Liver (tissue), 9 donors: Measurements from ENCODE around the gene PRAC1. TPM values are rescaled to one million over a fixed set of nuclear protein-coding genes. Genes with fewer than 3 reads are reported as not detected.

ENCODE experiments used
- DNase-seq: peaks from one replicate; pipeline ENCODE4 v3.0.0-alpha.2; 2017; ENCODE audit warnings: low spot score
- H3K27ac ChIP-seq, 2 donors: one replicate each; pipeline ENCODE4 v1.7.0; 2013; ENCODE audit warnings: inconsistent platforms in 2 of 2, low read length in 2 of 2, control low read depth in 1 of 2, low read depth in 1 of 2, mild to moderate bottlenecking in 1 of 2
- H3K27me3 ChIP-seq, 4 donors: one replicate each; pipeline versions ENCODE4 v1.6.1 to v1.7.0; 2013; ENCODE audit warnings: low read length in 3 of 4, inconsistent platforms in 1 of 4, mild to moderate bottlenecking in 1 of 4, moderate library complexity in 1 of 4; ENCODE audit not compliant: control insufficient read depth in 4 of 4, insufficient read depth in 4 of 4
- H3K36me3 ChIP-seq, 4 donors: one replicate each; pipeline versions ENCODE4 v1.6.1 to v1.7.0; 2013; ENCODE audit warnings: low read length in 3 of 4, mild to moderate bottlenecking in 3 of 4, low read depth in 1 of 4, moderate library complexity in 1 of 4; ENCODE audit not compliant: control insufficient read depth in 4 of 4, insufficient read depth in 3 of 4
- H3K4me1 ChIP-seq, 4 donors: one replicate each; pipeline versions ENCODE4 v1.6.1 to v1.7.0; 2013; ENCODE audit warnings: low read length in 3 of 4, mild to moderate bottlenecking in 3 of 4, moderate library complexity in 1 of 4; ENCODE audit not compliant: control insufficient read depth in 4 of 4, insufficient read depth in 4 of 4
- H3K4me3 ChIP-seq, 3 donors: one replicate each; pipeline versions ENCODE4 v1.6.1 to v1.7.0; 2013; ENCODE audit warnings: low read length in 3 of 3, control low read depth in 1 of 3, low read depth in 1 of 3, mild to moderate bottlenecking in 1 of 3
- H3K9ac ChIP-seq, 2 donors: one replicate each; pipeline ENCODE4 v1.7.0; 2013; ENCODE audit warnings: low read length in 2 of 2, mild to moderate bottlenecking in 2 of 2, moderate library complexity in 2 of 2, control low read depth in 1 of 2, low read depth in 1 of 2
- H3K9me3 ChIP-seq, 4 donors: one replicate each; pipeline versions ENCODE4 v1.6.1 to v1.7.0; 2013; ENCODE audit warnings: low read length in 3 of 4; ENCODE audit not compliant: control insufficient read depth in 4 of 4
- FOXA1 ChIP-seq: IDR thresholded peaks from 2 replicates; pipeline ENCODE4 v1.6.1; 2016; ENCODE audit warnings: antibody characterized with exemption
- GABPA ChIP-seq, 2 donors: IDR thresholded peaks in 1 of 2; conservative IDR thresholded peaks in 1 of 2; 2 replicates each; pipeline ENCODE4 v1.6.1; 2016; ENCODE audit warnings: antibody characterized with exemption in 2 of 2, mild to moderate bottlenecking in 1 of 2, moderate library complexity in 1 of 2
- HNF4A ChIP-seq, 2 donors: conservative IDR thresholded peaks; 2 replicates each; pipeline ENCODE4 v1.6.1; 2016; ENCODE audit warnings: antibody characterized with exemption in 2 of 2, mild to moderate bottlenecking in 2 of 2
- HNF4G ChIP-seq: IDR thresholded peaks from 2 replicates; pipeline ENCODE4 v1.6.1; 2016; ENCODE audit warnings: antibody characterized with exemption
- JUND ChIP-seq, 2 donors: IDR thresholded peaks; 2 replicates each; pipeline ENCODE4 v1.6.1; 2016; ENCODE audit warnings: antibody characterized with exemption in 2 of 2
- NR2F2 ChIP-seq: IDR thresholded peaks from 2 replicates; pipeline ENCODE4 v1.6.1; 2016; ENCODE audit warnings: antibody characterized with exemption
- RAD21 ChIP-seq, 2 donors: IDR thresholded peaks; 2 replicates each; pipeline ENCODE4 v1.6.1; 2016; ENCODE audit warnings: antibody characterized with exemption in 2 of 2, mild to moderate bottlenecking in 2 of 2
- REST ChIP-seq: IDR thresholded peaks from 2 replicates; pipeline ENCODE4 v1.6.1; 2016; ENCODE audit warnings: antibody characterized with exemption, mild to moderate bottlenecking
- RXRA ChIP-seq, 2 donors: IDR thresholded peaks; 2 replicates each; pipeline ENCODE4 v1.6.1; 2017 to 2018; ENCODE audit warnings: antibody characterized with exemption in 2 of 2, mild to moderate bottlenecking in 1 of 2
- SP1 ChIP-seq: IDR thresholded peaks from 2 replicates; pipeline ENCODE4 v1.6.1; 2018; ENCODE audit warnings: antibody characterized with exemption, mild to moderate bottlenecking
- TAF1 ChIP-seq: conservative IDR thresholded peaks from 2 replicates; pipeline ENCODE4 v1.6.1; 2016; ENCODE audit warnings: antibody characterized with exemption, mild to moderate bottlenecking
- YY1 ChIP-seq: IDR thresholded peaks from 2 replicates; pipeline ENCODE4 v1.6.1; 2016; ENCODE audit warnings: antibody characterized with exemption, mild to moderate bottlenecking
- WGBS: extraction: QIAGEN DNeasy Blood & Tissue Kit; methylation state at CpG from one replicate; pipeline ENCODE4 v1.1.7; 2013; 5-methylcytosine and 5-hydroxymethylcytosine counted together
- polyA plus RNA-seq, 2 donors: library from polyadenylated mRNA; stranded (reverse) in 1 of 2; unstranded in 1 of 2; fragments of 200-250 nt in 1 of 2; fragments of >200 nt in 1 of 2; fragmentation: Nextera tagmentation in 1 of 2; extraction: Ambion mirVana in 1 of 2; gene quantifications; one replicate each; pipeline versions ENCODE4 v1.2.1 to v1.2.3, GENCODE V29; 2013 to 2015
- total RNA-seq, 2 donors: library from RNA; depleted of rRNA; stranded (reverse); fragments of >200 nt; gene quantifications; one replicate each; pipeline ENCODE4 v1.2.3, GENCODE V29; 2014
- TF ChIP-seq, protein P1 (sequence below): IDR thresholded peaks from 2 replicates; pipeline ENCODE4 v1.6.1; 2016; ENCODE audit warnings: antibody characterized with exemption
- TF ChIP-seq, protein P2 (sequence below): IDR thresholded peaks from 2 replicates; pipeline ENCODE4 v1.6.1; 2016; ENCODE audit warnings: antibody characterized with exemption
- TF ChIP-seq, protein P3 (sequence below): IDR thresholded peaks from 2 replicates; pipeline ENCODE4 v1.6.1; 2016; ENCODE audit warnings: antibody characterized with exemption
- TF ChIP-seq, protein P4 (sequence below): fragments of 150-350 bp; IDR thresholded peaks from 2 replicates; pipeline ENCODE4 v1.5.1; 2017; ENCODE audit warnings: improper control_type of control experiment, low read depth, low read length; ENCODE audit not compliant: missing input control
- donor health status: healthy.
- donor health status: healthy.
- donor health status: healthy.
- donor health status: healthy.
- donor health status: healthy.

The PRAC1 gene
- total and polyA plus RNA-seq, 4 donors: not detected

GRCh38 chr17:48718761-48719641 is 3.3 kb downstream of the PRAC1 start:
- WGBS: 8% methylated on average over 80 of the region's 80 CpGs
- Histone ChIP-seq H3K27ac (no peak overlapping the region), H3K4me1 (peaks cover 0 to 17% (median under 1%) of the 10 kb centered on the region in 4 donors), H3K9me3 (peaks cover 0 to 11% (median 0%) of the 10 kb centered on the region in 4 donors), H3K9ac (no peak overlapping the region), H3K27me3 (peaks cover 8 to 42% (median 25%) of the 10 kb centered on the region in 4 donors), H3K36me3 (no peaks in the 10 kb centered on the region), H3K4me3 (peak overlapping the region in 1 of 3 donors; percentile 8)
- TF ChIP-seq HNF4G (no peak), TAF1 (no peak), SP1 (no peak), JUND (IDR thresholded peaks at IDR 0.05) (no peak)
- DNase-seq: no peak

- TF ChIP-seq, protein P1, sequence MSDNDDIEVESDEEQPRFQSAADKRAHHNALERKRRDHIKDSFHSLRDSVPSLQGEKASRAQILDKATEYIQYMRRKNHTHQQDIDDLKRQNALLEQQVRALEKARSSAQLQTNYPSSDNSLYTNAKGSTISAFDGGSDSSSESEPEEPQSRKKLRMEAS: no peak
- no peak for TF ChIP-seq YY1
- no peak for TF ChIP-seq HNF4G
- TF ChIP-seq RAD21 (IDR thresholded peaks at IDR 0.05): no peak
- TF ChIP-seq GABPA (IDR thresholded peaks at IDR 0.05 in 1 of 2, conservative IDR thresholded peaks at IDR 0.05 in 1 of 2): no peak
- no peak for TF ChIP-seq HNF4A (conservative IDR thresholded peaks at IDR 0.05)
- no peak for TF ChIP-seq FOXA1
- TF ChIP-seq JUND (IDR thresholded peaks at IDR 0.05): no peak
- no peak for TF ChIP-seq NR2F2
- no peak for TF ChIP-seq RXRA (IDR thresholded peaks at IDR 0.05)
- no peak for DNase-seq
- Histone ChIP-seq H3K27me3 (peaks cover 6 to 39% (median 25%) of the 10 kb centered on the region in 4 donors), H3K27ac (no peak overlapping the region), H3K4me3 (no peak overlapping the region), H3K4me1 (peaks cover 0 to 10% (median under 1%) of the 10 kb centered on the region in 4 donors), H3K9me3 (peaks cover 0 to 11% (median 0%) of the 10 kb centered on the region in 4 donors), H3K36me3 (no peaks in the 10 kb centered on the region), H3K9ac (no peak overlapping the region)
- WGBS: 13% methylated on average over 24 of the region's 24 CpGs
Measured at GRCh38 chr17:48718227-48718760, 4.0 kb downstream of the PRAC1 start.

DNA sequence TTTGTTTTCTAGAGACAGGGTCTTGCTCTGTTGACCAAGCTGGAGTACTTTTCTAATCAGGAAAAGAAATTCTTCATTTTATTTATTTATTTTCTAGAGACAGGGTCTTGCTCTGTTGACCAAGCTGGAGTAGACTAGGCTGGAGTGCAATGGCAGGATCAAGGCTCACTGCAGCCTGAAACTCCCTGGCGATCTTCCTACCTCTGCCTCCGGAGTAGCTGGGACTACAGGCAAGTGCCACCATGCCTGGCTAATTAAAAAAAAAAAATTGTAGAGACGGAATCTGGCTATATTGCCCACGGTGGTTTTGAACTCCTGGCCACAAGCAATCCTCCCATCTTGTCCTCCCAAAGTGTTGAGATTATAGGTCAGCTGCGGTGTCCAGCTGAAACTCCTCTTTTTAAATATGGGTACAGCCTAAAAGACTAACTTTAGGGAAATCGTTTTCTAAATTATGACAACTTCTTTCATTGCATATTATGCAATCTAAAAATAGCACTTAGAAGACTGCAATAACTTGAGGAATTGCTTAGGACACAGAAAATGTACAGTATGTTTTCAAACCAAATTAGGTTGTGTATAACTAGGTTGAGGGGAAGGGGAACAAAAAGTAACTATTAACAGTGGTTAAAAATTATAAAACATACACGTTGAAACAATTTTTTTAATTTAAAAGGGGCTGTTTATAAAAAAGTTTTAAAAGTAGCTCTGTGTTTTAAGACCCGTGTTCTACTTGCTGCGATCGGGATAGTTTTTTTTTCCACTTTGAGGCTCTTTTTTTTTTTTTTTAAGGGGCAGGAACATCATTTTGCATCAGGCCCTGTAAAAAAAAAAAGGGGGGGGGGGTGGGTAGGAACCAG is 4.7 kb downstream of the PRAC1 start:
- Histone ChIP-seq H3K4me3 (no peak overlapping the region), H3K9me3 (peaks cover 0 to 11% (median 0%) of the 10 kb centered on the region in 4 donors), H3K36me3 (no peaks in the 10 kb centered on the region), H3K27ac (no peak overlapping the region), H3K27me3 (peaks cover 6 to 42% (median 26%) of the 10 kb centered on the region in 4 donors), H3K9ac (no peak overlapping the region), H3K4me1 (peaks cover 0 to 8% (median 0%) of the 10 kb centered on the region in 4 donors)
- DNase-seq: no peak
- TF ChIP-seq, protein P2, sequence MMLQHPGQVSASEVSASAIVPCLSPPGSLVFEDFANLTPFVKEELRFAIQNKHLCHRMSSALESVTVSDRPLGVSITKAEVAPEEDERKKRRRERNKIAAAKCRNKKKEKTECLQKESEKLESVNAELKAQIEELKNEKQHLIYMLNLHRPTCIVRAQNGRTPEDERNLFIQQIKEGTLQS: no peak
- TF ChIP-seq RXRA (IDR thresholded peaks at IDR 0.05) (no peak), TAF1 (no peak), REST (no peak), HNF4G (no peak)
- TF ChIP-seq, protein P1: no peak
- TF ChIP-seq, protein P3, sequence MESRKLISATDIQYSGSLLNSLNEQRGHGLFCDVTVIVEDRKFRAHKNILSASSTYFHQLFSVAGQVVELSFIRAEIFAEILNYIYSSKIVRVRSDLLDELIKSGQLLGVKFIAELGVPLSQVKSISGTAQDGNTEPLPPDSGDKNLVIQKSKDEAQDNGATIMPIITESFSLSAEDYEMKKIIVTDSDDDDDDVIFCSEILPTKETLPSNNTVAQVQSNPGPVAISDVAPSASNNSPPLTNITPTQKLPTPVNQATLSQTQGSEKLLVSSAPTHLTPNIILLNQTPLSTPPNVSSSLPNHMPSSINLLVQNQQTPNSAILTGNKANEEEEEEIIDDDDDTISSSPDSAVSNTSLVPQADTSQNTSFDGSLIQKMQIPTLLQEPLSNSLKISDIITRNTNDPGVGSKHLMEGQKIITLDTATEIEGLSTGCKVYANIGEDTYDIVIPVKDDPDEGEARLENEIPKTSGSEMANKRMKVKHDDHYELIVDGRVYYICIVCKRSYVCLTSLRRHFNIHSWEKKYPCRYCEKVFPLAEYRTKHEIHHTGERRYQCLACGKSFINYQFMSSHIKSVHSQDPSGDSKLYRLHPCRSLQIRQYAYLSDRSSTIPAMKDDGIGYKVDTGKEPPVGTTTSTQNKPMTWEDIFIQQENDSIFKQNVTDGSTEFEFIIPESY: no peak
- TF ChIP-seq, protein P4, sequence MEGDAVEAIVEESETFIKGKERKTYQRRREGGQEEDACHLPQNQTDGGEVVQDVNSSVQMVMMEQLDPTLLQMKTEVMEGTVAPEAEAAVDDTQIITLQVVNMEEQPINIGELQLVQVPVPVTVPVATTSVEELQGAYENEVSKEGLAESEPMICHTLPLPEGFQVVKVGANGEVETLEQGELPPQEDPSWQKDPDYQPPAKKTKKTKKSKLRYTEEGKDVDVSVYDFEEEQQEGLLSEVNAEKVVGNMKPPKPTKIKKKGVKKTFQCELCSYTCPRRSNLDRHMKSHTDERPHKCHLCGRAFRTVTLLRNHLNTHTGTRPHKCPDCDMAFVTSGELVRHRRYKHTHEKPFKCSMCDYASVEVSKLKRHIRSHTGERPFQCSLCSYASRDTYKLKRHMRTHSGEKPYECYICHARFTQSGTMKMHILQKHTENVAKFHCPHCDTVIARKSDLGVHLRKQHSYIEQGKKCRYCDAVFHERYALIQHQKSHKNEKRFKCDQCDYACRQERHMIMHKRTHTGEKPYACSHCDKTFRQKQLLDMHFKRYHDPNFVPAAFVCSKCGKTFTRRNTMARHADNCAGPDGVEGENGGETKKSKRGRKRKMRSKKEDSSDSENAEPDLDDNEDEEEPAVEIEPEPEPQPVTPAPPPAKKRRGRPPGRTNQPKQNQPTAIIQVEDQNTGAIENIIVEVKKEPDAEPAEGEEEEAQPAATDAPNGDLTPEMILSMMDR: no peak
- 12% methylated on average over 10 of the region's 10 CpGs for WGBS
